GM19397 (cell line): ENCODE data around the gene GMCL2.

ENCODE experiments used
- ATAC-seq: cut with Tn5 transposase; IDR thresholded peaks from one replicate; pipeline ENCODE4 v1.9.1; 2021; ENCODE audit warnings: mild to moderate bottlenecking, moderate library complexity; ENCODE audit not compliant: unreplicated experiment

Gene GMCL2

DNA sequence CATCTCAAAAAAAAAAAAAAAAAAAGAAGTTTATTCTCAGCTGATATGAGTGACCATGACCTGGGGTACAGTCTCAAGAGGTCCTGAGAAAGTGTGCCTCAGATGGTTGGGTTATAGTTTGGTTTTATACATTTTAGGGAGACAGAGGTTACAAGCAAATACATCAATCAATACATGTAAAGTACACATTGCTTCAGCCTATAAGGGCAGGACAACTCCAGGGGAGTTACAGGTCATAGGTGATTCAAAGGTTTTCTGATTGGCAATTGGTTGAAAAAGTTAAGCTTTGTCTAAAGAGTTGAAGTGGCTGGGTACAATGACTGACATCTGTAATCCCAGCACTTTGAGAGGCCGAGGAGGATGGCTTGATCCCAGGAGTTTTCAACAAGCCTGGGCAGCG lies 2.3 kb upstream of the GMCL2 start:
- ATAC-seq, result no peak

DNA sequence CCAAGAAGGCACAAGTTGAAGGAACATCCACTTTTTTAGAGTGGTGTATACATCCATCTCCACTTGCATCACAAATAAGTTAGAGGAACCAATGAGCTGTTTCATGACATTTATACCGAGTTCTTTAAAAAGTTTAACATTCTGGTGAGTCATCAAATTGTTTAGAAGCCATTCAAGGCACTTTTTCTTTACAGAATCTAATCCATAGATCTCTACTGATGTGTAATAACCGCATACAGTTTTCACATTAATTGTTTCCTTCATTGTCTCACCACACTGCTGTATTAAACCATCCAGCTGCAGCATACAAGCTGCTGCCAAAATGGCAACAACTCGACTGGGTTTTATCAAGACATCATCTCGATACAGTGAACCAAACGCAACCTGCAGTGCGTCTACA lies 744 bp downstream of the GMCL2 start:
- no peak for ATAC-seq

DNA sequence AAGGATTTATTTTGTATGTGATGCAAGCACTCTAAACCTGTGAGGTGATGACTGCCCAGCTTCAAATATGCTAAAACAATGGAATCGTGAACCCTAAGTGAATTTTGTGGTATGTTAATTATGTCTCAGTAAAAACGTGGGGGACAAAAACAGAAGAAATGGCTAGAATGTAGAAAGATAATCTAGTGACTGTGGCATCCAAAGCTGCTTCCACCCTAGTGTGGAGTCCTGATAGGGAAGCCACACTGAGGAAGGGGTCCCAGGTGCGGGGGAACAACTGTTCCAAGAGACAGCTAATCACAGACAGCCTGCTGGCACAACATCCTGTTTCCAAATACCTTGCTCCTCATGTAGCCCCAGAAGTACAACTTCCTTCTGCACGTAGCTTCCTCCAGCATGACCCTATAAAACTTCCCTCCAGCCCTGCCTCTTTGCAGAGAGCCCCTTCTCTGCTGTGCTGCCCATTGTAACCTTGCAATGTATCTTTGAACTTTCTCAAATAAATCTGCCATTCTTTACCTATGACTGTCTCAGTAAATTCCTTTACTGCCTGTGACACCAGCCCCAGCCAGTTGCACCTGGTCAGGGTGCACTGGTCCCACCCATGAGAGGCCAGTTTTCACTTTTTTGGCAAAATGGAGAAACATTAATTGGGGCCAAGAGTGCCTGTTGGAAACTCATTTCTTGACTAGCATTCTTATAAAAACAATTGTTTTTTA lies 4.9 kb downstream of the GMCL2 start:
- ATAC-seq, result no peak

DNA sequence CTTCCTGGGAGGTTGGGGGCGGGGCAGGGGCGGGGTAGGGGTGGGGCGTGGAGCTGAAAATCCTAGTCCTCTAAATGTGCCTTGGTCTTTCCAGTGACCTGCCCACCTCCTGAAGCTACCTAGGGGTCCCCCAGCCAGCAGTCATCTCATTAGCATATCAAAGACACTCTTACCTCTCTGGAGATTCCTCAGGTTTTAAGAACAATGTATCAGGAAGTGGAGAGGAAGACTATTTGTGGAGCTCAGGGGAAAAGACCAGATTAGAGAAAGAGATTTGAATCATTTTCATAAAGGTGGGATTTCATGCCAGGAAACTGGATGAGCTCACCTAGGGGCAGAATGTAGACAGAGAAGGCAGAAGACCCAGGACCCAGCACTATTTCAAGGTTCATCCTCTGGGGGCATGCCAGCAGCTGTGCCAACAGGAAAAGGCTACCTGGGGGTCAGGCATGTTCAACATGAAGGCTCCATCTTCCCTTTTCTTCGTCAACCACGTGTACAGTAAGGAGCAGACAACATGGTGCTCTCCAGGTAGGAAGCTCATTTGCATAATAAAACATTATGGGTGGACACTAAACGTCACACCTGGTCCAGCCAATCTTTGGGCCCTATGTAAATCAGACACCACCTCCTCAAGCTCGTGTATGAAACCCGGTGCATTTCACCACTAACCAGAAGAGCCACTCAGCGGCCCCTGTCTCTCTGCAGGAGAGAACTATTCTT lies 6.9 kb downstream of the GMCL2 start:
- ATAC-seq, result no peak

DNA sequence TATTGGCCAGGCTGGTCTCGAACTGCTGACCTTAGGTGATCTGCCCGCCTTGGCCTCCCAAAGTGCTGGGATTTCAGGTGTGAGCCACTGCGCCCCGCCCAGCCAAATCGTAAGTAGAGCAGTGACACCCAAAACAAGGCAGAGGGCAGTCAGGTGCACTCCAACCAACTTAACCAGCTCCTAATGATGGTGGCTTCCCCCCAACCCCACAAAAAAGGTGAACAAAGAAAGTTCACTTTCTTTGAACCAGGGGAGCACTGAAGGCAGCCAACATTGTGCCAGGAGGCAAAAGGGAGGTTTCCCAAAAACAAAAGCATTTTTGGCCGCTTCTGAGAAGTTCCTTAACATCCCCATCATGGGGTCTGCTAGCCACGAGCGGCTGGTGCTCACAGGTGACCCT lies 9.6 kb downstream of the GMCL2 start:
- no peak for ATAC-seq

DNA sequence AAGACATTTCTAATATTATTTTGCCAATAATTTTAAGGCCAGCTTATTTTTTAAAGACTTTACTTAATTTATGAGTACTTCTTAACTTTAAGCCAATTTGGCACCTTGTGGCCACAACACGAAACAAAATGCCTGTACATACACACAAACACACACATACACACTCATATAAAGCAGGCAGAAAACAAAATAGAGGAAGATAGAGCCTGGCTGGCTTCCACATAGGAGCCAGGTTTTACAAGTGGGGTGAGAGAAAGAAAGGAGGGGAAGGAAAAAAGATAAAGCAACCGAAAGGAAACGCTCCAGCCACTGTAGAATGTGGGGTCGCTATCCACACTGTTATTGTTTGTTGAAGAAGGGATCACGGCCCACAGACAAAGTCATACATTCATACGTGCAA lies 10.4 kb downstream of the GMCL2 start:
- ATAC-seq, result no peak

DNA sequence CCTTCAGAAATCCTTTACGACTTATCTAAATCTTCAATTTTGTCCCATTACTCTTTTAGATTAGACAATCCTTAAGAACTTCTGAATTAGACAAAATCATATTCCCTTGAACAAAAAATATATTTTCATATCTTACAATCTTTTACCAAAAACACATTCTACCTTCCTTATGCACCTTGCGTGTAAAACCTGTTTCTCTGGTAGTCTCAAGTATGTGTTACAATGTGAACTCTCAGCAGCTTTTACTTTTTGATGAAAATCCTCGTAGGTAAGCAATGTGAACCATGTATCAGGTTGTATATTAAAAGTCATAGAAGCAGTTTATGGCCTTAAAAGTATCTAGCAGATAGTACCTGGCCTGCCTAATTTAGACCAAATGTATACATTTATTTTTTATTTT lies 12.7 kb downstream of the GMCL2 start:
- ATAC-seq, result no peak

DNA sequence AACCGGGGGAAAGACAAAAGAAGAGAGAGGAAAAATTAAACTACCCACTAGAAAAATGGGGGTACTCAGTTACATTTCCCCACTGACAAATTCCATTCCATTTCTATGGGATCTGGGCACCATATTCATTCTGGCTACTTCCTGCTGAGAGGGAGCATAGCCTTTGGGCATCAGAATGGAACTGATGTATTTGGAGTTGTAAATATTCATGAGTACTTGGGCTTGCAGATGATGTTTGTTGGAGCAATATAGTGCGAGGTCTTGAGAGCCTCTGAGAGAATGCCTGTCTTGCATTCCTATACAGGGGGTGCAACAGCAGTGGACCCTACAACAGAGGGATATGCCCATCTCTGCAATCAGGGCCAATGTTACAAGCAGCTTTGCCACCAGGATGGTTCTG lies 16.7 kb downstream of the GMCL2 start:
- ATAC-seq, result no peak

DNA sequence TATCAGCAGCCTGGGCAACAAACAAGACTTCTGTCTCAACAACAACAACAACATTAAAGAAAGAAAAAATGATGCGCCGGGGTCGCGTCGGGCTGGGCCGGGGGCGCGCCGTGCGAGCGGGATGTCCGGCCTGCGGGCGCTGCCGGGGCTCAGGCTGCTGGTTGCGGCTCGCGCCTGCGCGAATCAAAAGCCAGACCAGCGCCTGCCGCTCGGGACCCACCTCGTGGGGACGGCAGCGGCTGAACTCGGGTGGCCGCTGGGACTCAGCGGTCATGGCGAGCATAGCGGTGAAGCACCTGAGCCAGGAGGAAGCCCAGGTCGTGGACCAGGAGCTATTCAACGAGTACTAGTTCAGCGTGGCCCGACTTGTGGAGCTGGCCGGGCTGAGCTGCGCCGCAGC lies 21.6 kb downstream of the GMCL2 start:
- ATAC-seq, result no peak

DNA sequence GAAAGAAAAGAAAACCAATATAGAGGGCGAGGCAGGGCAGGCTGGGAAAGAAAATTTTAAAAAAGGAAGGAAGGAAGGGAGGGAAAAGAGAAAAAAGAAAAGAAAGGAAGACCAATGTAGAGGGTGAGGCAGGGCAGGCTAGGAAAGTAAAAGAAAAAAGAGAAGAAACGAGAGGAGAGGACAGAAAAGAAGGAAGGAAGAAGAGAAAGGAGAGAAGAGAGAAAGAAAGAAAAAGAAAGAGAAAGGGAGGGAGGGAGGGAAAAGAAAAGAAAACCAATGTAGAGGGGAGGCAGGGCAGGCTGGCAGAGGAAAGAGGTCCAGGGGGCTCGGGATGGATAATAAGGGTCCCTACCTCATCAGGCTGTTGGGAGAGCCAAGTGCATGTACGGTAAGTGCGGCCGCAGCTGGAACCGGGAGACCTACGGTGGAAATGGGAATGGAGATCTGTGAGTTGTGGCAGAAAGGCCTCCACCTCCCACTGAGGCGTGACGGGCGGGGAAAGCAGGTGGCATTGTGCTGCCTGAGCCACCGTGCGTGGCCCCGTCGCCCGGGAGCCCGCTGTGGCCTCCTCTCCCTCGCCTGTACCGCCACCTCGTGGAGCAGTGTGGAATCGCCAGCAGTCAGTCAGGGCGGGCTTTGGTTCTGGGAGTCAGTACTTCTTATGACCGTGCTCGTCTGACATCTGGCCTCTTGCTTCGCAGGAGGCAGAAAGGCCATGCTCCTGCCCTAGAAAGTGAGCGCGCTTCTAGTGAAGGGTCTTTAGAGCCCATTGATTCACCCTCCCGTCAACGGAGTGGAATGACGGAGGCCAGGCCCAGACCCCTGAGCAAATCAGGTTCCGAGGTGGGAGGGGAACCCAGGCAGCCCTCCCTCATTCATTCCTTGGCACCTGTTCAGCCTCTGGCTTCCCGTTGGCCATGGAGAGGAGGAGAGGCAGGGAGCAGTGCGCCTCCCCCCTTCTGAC lies 23.1 kb downstream of the GMCL2 start:
- peak; percentile 86 for ATAC-seq

DNA sequence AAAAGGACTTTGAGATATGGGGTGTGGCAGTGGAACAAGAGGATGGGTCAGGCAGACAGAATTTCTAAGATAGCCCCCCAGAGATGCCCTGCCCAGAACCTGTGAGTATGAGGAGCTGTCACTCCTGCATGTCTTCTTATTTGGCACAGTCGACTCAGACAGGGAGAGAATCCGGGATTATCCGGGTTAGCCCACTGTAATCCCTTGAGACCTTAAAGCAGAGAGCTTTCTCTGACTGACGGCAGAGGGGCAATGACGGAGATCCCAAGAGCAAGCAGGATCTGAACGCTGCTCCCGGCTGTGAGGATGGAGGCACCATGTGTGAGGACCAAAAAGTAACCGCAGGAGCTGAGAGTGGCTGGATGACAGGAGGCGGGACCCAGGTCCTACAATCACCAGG lies 24.7 kb downstream of the GMCL2 start:
- ATAC-seq, result no peak

DNA sequence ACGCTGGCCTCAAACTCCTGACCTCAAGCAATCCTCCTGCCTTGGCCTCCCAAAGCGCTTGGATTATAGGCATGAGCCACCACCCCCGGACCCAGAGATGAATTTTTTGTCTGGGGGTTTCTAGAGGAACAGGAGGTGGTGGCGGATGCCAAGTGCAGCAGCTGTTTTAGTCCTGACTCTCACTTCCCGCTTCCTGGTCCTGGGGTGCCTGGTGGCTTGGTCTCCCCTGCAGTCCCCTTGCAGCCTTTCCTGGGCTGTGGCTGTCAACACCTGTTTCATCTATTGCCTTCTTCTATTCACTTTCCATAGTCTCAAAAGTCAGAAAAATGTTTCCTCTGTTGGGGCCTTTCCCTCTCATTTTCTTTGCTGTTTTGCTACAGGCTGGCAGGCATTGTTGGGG lies 27.0 kb downstream of the GMCL2 start:
- no peak for ATAC-seq

DNA sequence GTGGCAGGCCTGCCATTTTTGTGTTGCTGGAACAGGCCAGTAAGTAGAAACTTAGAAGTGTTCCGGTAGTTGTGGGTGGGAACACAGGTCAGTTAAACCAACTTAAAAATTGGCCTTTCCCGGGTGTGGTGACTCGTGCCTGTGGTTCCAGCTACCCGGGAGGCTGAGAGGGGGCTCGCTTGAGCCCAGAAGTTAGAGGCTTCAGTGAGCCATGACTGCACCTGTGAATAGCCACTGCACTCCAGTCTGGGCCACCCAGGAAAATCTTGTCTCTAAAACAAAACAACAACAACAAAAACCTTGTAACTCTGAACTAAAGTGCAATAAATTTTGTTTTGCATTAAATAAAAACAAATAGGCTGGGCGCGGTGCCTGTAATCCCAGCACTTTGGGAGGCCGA lies 32.1 kb downstream of the GMCL2 start:
- no peak for ATAC-seq

DNA sequence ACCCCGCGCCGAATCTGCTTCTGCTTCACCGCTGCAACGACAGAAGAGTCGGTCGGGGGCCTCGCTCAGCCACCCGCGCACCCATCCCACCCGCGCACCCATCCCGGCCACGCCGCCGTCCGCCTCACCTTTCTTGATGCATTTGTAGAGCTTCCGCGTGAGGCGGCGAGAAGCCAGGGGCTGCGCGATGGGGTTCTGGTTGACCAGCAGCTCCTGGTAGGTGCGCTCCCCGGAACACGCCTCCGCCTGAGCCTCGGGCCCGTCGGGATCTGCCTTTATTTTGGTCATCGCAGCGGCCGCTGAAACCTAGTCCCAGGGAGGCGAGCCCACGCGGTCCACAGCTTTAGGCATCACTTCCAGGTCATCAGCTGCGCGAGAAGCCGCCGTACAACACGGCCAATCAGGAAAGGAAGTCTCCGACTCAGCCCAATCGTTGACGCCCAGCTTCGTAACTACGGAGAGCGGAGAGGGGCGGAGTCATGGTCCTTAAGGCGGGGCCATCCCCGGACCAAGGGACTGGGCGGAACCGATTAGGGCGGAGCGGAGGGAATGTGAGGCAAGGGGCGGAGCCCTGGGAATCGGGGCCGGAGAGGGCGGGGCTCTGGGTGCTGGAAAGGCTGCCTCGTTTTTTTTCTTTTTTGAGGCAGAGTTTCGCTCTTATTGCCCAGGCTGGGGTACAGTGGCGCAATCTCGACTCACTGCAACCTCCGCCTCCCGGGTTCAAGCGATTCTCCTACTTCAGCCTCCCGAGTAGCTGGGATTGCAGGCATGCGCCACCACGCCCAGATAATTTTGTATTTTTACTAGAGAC lies 33.4 kb downstream of the GMCL2 start, which contains the start of gene NHP2:
Gene NHP2 (minus strand): TSS at position 356 of the 811 bp plus-strand sequence. CDS start 68 bp downstream, at position 288.
- peak; percentile 96 for ATAC-seq

DNA sequence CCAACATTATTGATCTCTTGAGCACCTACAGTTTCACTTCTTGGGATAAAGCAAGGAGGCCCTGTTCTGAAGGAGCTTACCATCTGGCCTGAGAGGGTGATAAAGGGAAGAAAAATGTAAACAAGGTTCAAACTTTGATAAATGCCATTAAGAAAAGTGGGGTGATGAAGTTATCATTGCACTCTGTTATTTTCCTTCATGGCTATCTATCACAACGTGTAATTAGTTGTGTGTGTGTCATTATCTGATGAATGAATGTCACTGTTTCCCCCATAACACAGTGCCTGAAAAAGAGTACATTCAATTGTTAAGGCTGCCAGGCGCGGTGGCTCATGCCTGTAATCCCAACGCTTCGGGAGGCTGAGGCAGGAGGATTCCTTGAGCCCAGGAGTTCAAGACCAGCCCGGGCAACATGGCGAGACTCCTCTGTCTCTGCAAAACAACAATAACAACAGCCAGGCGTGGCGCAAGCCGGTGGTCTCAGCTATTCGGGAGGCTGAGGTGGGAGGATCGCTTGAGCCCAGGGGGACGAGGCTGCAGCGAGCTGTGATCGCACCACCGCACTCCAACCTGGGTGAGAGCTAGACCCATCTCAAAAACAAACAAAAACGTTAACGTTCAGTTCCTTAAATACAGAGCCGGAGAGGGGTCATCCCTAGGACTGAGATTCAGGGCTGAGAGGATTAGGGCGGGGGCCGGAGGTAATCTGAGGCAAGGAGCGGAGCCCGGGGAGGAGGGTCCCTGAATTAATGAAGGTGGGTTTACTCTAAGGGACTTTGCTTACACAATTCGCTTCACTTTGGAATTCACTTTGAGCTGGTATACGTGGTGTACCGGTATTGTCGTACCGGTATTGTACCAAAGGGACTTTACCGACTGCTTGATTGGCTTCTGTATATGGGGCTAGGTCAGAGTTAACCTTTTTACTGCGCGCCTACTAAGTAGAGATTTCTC lies 34.4 kb downstream of the GMCL2 start:
- no peak for ATAC-seq

DNA sequence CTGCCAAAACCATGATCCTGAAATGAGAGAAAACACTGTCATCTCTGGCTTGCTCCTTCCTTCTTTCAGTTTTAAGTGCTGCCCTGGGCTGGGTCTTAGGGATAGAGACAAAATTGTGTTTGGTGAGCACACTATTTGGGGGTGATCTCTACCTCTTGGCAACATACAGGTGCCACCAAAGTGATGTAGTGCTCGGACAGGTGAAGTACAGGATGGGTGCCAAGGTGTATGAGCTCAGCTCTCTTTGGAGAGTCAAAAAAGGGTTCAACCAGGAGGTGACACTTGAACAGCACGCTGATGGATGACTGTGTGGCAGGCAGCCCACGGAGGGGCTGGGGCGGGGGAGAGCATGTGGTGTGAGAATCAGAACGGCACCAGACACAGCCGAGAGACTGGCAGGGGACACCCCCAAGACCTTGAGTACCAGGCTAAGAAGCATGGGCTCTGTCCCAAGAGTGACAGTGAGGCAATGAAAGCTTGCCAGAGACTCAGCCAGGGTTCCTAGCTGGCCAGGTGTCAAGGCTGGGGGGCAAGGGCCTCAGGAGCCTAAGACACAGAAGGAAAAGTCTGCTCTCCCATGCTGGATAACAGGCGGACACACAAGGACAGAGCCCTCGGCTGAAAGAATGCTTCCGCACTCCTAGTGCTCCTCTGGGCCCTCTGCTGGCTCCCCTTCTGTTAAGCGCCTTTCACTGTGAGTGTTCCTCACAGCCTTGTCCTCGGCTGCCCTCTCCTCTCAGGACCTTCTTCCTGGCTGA lies 36.0 kb downstream of the GMCL2 start:
- ATAC-seq, result no peak

DNA sequence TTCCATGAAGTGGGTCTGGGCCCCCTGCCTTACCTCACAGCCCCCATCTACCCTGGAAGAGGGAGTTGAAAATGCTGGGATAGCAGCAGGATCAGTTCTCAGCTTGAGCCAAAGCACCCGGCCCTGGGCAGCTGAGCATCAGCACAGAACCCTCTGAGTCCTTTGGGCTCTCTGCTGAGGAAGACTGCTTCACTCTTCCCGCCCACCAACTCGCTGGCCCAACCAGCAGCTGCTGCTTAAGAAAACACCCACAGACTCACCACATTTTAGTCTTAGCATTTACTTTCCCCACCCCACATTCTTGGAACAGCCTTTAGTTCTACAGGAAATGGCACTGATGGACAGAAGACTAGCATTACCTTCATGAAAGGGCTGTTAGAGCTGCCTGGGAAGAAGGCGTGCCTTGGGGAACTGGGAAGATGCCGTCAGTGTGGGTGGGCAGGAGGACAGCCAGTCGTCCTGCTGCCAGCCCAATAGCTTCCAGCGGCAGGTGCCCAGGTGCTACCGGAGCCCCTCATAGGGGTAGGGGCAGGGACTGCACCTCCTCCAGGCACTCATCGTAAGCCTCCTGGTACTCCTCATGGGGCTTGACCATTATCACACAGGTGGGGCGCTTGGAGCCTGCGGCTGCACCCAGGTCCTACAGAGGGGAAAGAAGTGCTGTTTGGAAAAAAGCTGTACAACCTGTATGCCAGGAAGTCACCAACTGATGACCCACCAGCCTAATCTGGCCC lies 37.8 kb downstream of the GMCL2 start:
- ATAC-seq, result no peak

DNA sequence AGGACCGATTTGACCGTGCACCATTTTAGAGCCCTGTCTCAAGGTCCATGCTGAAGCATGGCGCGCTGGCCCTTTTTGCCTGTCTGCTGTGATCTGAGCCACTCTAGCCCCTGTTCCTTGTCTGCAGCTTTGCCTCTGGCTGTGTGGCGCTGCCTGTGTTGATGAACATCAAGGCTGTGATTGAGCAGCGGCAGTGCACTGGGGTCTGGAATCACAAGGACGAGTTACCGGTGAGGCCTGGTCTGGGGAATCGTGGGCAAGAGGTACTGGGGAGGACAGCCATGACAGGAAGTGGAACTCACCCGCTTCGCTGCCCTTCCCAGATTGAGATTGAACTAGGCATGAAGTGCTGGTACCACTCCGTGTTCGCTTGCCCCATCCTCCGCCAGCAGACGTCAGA lies 39.8 kb downstream of the GMCL2 start:
- ATAC-seq, result no peak
